IPS-18a (cell line): Measurements from ENCODE around the gene C17orf58.

ENCODE experiments used
- H3K27ac ChIP-seq: one replicate; pipeline ENCODE4 v1.5.1; 2013; ENCODE audit warnings: low read length
- H3K27me3 ChIP-seq: one replicate; pipeline ENCODE4 v1.6.1; 2013; ENCODE audit warnings: mild to moderate bottlenecking, low read length; ENCODE audit not compliant: control insufficient read depth, insufficient read depth
- H3K36me3 ChIP-seq: one replicate; pipeline ENCODE4 v1.6.1; 2013; ENCODE audit warnings: low read depth, low read length; ENCODE audit not compliant: control insufficient read depth
- H3K4me1 ChIP-seq: one replicate; pipeline ENCODE4 v1.6.1; 2013; ENCODE audit warnings: low read depth, low read length; ENCODE audit not compliant: control insufficient read depth
- H3K4me3 ChIP-seq: one replicate; pipeline ENCODE4 v1.5.1; 2013; ENCODE audit warnings: low read length
- H3K9ac ChIP-seq: one replicate; pipeline ENCODE4 v1.6.1; 2013; ENCODE audit warnings: mild to moderate bottlenecking, low read length, moderate library complexity
- H3K9me3 ChIP-seq: one replicate; pipeline ENCODE4 v1.6.1; 2013; ENCODE audit warnings: low read depth, low read length; ENCODE audit not compliant: control insufficient read depth

The C17orf58 gene

DNA sequence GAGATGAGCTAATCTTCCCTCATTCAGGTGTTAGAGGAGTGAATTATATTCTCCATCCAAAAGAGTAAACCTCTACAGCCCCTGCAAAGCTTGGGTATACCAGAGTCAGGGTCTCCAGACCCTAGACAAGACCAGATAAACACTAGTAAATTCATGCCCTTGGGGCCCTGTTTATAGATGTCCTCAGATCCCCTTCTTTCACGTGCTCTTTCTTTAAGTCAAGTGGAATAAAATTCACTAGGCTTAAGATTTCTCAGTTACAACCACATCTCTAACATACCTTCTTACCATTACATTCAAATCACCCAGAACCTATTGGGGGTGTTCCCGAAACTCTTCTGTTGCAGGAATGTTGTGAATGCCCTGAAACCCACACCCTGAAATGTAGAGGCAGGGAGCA is 2.2 kb upstream of the C17orf58 start:
- no peak overlapping the region for H3K4me3 ChIP-seq
- H3K36me3 ChIP-seq, result no peaks in the 10 kb centered on the region
- peaks cover 26% of the 10 kb centered on the region for H3K27me3 ChIP-seq
- no peak overlapping the region for H3K27ac ChIP-seq
- H3K9ac ChIP-seq, result no peak overlapping the region
- no peaks in the 10 kb centered on the region for H3K9me3 ChIP-seq
- H3K4me1 ChIP-seq, result peaks cover 14% of the 10 kb centered on the region

DNA sequence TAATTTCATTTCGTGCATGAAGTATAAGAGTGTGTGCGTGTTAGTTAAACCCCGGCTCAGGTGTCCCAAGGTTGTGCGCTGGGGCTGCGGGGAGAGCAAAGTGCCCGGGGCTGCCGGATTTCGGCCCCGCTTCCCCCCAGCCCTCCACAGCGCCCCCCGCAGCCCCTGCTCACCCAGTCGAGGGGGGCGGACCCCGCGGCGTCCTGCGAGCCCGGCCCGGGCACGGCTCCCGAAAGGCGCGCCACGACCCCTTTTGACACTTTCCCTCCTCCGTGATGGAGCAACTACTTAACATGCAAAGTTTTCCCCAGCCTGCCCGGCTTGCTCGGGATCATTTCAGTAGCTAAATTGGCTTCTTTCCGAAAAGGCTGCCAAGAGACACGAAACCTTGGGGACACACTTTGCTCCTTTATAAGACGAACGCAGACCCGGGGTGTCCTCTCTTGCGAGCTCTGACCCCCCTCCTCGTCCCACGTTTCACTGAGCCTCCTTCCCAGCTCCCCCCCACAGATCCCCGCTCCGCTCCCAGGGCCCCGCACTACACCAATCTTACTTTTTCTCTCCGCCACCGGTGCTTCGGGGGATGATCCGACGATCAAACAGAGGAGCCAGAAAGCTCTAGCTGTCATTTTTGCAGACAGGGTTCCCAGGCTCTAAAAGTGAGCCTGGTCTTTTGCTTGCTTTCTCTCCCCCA is 552 bp downstream of the C17orf58 start:
- Histone ChIP-seq H3K27me3 (peaks cover 33% of the 10 kb centered on the region), H3K9me3 (no peaks in the 10 kb centered on the region), H3K4me1 (peaks cover 18% of the 10 kb centered on the region), H3K4me3 (peak overlapping the region; percentile 70), H3K36me3 (no peaks in the 10 kb centered on the region), H3K9ac (peak overlapping the region; percentile 13), H3K27ac (no peak overlapping the region)

DNA sequence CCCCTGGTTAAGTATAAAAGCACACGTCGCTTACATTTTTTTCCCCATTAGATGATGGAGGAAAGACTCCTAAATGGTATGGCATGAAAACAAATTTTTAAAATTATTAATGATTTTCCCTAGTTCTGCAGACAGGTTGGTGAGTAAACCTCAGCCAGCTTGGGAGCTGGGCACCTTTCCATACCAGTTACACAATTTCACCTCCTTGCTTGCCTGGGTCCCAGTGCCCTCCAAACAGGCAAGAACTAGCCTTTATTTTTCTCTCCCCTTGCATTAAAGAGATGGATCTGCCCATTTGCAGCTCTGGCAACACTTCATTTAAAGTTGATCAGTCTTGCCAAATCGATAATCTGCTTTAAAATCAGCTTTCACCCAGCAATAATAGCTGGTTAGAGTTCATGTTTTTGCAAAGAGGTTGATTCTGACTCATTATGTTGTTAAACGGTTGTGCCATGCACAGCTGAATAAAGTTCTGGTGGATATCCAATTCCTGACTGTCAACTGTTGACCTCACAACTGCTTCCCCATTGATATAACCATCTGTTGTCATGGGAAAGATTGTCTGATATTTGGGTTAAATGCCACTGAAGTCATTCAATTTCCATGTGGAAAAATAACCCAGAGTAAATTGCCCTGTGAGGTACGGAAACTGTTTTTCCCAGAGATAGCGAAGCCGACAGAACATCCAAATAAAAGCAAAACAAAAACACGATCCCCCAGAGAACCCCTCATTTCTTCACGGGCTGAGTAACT is 1.3 kb downstream of the C17orf58 start:
- Histone ChIP-seq H3K27ac (no peak overlapping the region), H3K4me3 (peak overlapping the region; percentile 70), H3K36me3 (no peaks in the 10 kb centered on the region), H3K9ac (peak overlapping the region; percentile 25), H3K27me3 (peaks cover 33% of the 10 kb centered on the region), H3K9me3 (no peaks in the 10 kb centered on the region), H3K4me1 (peaks cover 18% of the 10 kb centered on the region)

- peaks cover 18% of the 10 kb centered on the region for H3K4me1 ChIP-seq
- peak overlapping the region; percentile 74 for H3K4me3 ChIP-seq
- no peaks in the 10 kb centered on the region for H3K36me3 ChIP-seq
- no peaks in the 10 kb centered on the region for H3K9me3 ChIP-seq
- no peak overlapping the region for H3K27ac ChIP-seq
- H3K9ac ChIP-seq, result peak overlapping the region; percentile 54
- H3K27me3 ChIP-seq, result peaks cover 33% of the 10 kb centered on the region
Measured at GRCh38 chr17:67993998-67994361, 2.3 kb downstream of the C17orf58 start.

- Histone ChIP-seq H3K9me3 (no peaks in the 10 kb centered on the region), H3K4me3 (peak overlapping the region; percentile 90), H3K36me3 (no peaks in the 10 kb centered on the region), H3K27me3 (peaks cover 33% of the 10 kb centered on the region), H3K4me1 (peaks cover 18% of the 10 kb centered on the region), H3K9ac (peak overlapping the region; percentile 72), H3K27ac (no peak overlapping the region)
Measured at GRCh38 chr17:67993153-67993997, 2.9 kb downstream of the C17orf58 start.

GRCh38 chr17:67992548-67993152 is 3.6 kb downstream of the C17orf58 start:
- Histone ChIP-seq H3K9ac (peak overlapping the region; percentile 72), H3K27ac (no peak overlapping the region), H3K27me3 (peaks cover 33% of the 10 kb centered on the region), H3K36me3 (no peaks in the 10 kb centered on the region), H3K4me3 (peak overlapping the region; percentile 90), H3K4me1 (peaks cover 18% of the 10 kb centered on the region), H3K9me3 (no peaks in the 10 kb centered on the region)

DNA sequence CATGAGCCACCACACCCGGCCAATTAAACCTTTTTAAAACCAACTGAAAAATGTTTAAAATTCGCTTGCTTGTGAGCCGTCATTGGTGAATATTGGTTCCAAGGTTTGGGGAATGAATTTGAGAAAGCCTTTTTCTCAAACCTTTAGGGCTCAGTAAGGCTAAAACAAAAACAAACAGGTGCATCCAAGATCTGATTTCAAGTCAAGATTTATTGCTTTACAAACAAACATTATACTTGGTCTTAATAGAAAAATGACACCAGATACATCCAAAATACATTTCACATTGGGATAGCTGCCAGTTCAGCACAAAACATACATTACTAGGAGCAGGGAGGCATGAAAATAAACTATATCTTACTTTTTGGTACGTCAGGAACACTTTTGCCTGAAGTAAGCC is 5.4 kb downstream of the C17orf58 start:
- no peak overlapping the region for H3K27ac ChIP-seq
- H3K27me3 ChIP-seq, result peaks cover 22% of the 10 kb centered on the region
- no peaks in the 10 kb centered on the region for H3K36me3 ChIP-seq
- no peak overlapping the region for H3K4me3 ChIP-seq
- H3K9ac ChIP-seq, result no peak overlapping the region
- H3K4me1 ChIP-seq, result peaks cover 14% of the 10 kb centered on the region
- H3K9me3 ChIP-seq, result no peaks in the 10 kb centered on the region

DNA sequence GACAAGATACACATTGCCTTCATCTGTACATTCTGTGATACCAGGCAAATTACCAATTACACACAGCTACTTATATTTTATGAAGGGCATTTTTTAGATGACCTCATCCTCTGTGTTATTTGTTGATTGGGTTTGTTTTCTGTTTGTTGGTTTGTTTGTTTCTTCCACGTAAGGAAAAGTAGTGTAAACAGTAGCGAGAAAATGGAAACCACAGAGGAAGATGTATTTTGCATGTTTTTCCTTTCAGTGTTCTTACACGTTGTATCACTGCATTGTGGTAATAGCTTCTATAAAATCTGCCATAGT is 12.9 kb downstream of the C17orf58 start:
- no peak overlapping the region for H3K9ac ChIP-seq
- H3K9me3 ChIP-seq, result no peaks in the 10 kb centered on the region
- H3K36me3 ChIP-seq, result no peaks in the 10 kb centered on the region
- H3K27me3 ChIP-seq, result no peaks in the 10 kb centered on the region
- H3K27ac ChIP-seq, result no peak overlapping the region
- no peak overlapping the region for H3K4me3 ChIP-seq
- H3K4me1 ChIP-seq, result no peaks in the 10 kb centered on the region

DNA sequence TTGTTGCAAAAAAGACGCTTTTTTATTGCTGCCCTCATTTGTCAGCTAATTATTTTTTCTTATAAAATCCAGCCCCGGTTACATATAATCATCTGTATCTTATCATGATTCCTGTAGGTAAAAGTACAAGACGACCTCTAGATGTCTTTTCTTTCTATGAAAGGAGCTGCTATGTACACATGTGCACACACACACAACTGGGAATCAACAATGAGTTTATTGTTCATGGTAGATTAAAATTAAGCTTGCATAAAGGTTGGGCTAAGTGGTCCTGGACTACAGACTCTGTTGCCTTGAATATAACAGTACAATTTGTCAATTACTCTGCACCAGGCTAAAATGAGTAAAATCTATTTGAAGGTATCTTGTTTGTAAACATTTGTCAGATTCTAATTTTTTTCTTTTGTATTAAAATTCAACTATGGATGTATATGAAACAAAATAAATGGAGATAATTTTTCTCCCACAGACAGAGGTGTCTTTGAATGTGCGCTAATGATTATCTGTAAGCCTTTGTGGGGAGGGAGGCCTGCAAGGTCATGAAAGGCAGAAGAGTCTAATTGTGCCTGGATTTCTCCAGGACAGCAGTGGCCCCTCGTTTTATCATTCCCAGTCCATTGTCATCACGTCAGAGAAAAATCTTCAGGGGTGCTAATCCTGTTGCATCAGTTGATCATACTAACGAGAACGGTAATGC is 13.4 kb downstream of the C17orf58 start:
- Histone ChIP-seq H3K9ac (no peak overlapping the region), H3K4me1 (no peaks in the 10 kb centered on the region), H3K4me3 (no peak overlapping the region), H3K36me3 (no peaks in the 10 kb centered on the region), H3K9me3 (no peaks in the 10 kb centered on the region), H3K27me3 (no peaks in the 10 kb centered on the region), H3K27ac (no peak overlapping the region)

DNA sequence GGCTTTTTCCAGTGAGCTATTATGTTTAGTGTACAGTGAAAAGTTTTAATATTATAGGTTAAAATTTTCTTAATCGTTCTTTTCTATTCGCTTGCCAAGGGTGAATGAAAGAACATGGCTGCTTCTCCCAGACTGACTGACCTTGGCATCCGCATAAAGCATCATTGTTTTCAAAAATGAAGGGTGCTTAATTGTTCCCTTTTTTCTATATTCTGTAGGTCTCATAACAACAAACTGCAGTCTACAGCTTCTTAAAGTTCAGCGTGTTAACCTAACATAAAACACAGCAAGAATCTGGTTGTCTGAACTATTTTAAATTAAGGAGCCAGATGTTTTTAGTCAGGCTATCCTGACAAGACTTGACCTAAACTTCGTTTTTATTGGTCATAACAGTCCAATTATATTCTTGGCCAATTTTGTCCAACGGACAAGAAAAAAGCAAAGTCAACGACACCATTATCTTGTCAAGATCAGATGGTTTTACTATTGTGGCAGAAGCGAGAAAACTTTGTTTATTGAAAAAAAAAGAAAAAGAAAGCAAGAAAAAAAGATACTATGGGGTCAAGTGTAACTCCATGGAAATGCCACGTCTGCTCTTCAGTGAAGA is 14.1 kb downstream of the C17orf58 start:
- Histone ChIP-seq H3K27ac (no peak overlapping the region), H3K36me3 (peaks cover under 1% of the 10 kb centered on the region), H3K27me3 (no peaks in the 10 kb centered on the region), H3K4me3 (no peak overlapping the region), H3K4me1 (no peaks in the 10 kb centered on the region), H3K9me3 (no peaks in the 10 kb centered on the region), H3K9ac (no peak overlapping the region)
